ENCODE measurements around the gene KDM2B.
"Not testable (repeated sequence)": the region's sequence is repeated elsewhere in the genome, so short reads cannot be mapped to it uniquely, and the experiment has no call there.

KDM2B gene

GRCh38 chr12:121423682-121424623, 156.9 kb downstream of the KDM2B start:
- peak; percentile 82 for DNase-seq

GRCh38 chr12:121423253-121423652, 157.6 kb downstream of the KDM2B start:
- DNase-seq, result no peak

- DNase-seq, result no peak
These were observed 160.7 kb downstream of the KDM2B start for GRCh38 chr12:121420109-121420508.

GRCh38 chr12:121417847-121418246, 163.0 kb downstream of the KDM2B start:
- DNase-seq, result no peak

- DNase-seq, result no peak
These were observed 166.9 kb downstream of the KDM2B start for GRCh38 chr12:121413917-121414316.

- no peak for DNase-seq
These were observed 175.6 kb downstream of the KDM2B start for GRCh38 chr12:121405211-121405610.

- no peak for DNase-seq
These were observed 176.1 kb downstream of the KDM2B start for GRCh38 chr12:121404734-121405133.

- no peak for DNase-seq
These were observed 177.1 kb downstream of the KDM2B start for GRCh38 chr12:121403721-121404120.

- DNase-seq, result no peak
These were observed 180.3 kb downstream of the KDM2B start for GRCh38 chr12:121400332-121401139.

GRCh38 chr12:121399391-121400331, 181.2 kb downstream of the KDM2B start, which contains the start of gene RNF34:
Gene RNF34, plus strand, starts transcription at chr12:121400118. Its CDS starts 95 bp downstream, at chr12:121400213.
- peak; percentile 98 for DNase-seq

GRCh38 chr12:121398355-121398754, 182.5 kb downstream of the KDM2B start:
- no peak for DNase-seq

- DNase-seq, result no peak
These were observed 183.3 kb downstream of the KDM2B start for GRCh38 chr12:121397521-121397920.

- DNase-seq, result no peak
These were observed 188.5 kb downstream of the KDM2B start for GRCh38 chr12:121392325-121392716.

- peak; percentile 87 for DNase-seq
These were observed 189.1 kb downstream of the KDM2B start for GRCh38 chr12:121391619-121392324.

GRCh38 chr12:121390856-121391255, 190.0 kb downstream of the KDM2B start:
- no peak for DNase-seq

GRCh38 chr12:121388421-121388981, 192.3 kb downstream of the KDM2B start:
- DNase-seq, result peak; percentile 65

- DNase-seq, result not testable (repeated sequence)
These were observed 195.9 kb downstream of the KDM2B start for GRCh38 chr12:121384891-121385290.

GRCh38 chr12:121383601-121384021, 197.2 kb downstream of the KDM2B start:
- no peak for DNase-seq

GRCh38 chr12:121379945-121380344, 200.9 kb downstream of the KDM2B start:
- DNase-seq, result no peak

Measured in MV-4-11 (cell line).